A673 (cell line): ENCODE measurements around the gene SFRP2.

Experiments used
- CTCF ChIP-seq: fragments of 300-800, 200-600 bp; sonication (generic); conservative IDR thresholded peaks from 2 replicates; pipeline ENCODE4 v1.5.1; 2017; ENCODE audit warnings: low read depth, mild to moderate bottlenecking, antibody characterized with exemption, low read length, moderate library complexity, mixed read lengths
- EZH2 ChIP-seq: fragments of 200-600 bp; sonication (generic); IDR thresholded peaks from 2 replicates; pipeline ENCODE4 v1.6.1; 2017; ENCODE audit warnings: borderline replicate concordance, low read depth, mild to moderate bottlenecking, mixed read lengths, antibody characterized with exemption, low read length; ENCODE audit not compliant: poor library complexity, severe bottlenecking

GRCh38 chr4:153781280-153781679 lies 7.6 kb downstream of the SFRP2 start:
- TF ChIP-seq CTCF (no peak), EZH2 (no peak)
